Measurements from ENCODE around the gene SRD5A1.

Gene SRD5A1

GRCh38 chr5:6692906-6693305 lies 59.7 kb downstream of the SRD5A1 start:
- H3F3A ChIP-seq (ENCODE audit: insufficient read depth, low read length), result no peaks in the 10 kb centered on the region
- no peak overlapping the region for H3K4me3 ChIP-seq (ENCODE audit: low read length)
- TF ChIP-seq EZH2 (optimal IDR thresholded peaks at IDR 0.05; ENCODE audit: low read depth, low read length) (no peak), CTCF (IDR thresholded peaks at IDR 0.05; ENCODE audit: low read length) (no peak), EZH2phosphoT487 (IDR thresholded peaks at IDR 0.05; ENCODE audit: low read length) (no peak)
- H3K9me2 ChIP-seq (replicated peaks; ENCODE audit: insufficient read depth, low read length), result no peaks in the 10 kb centered on the region
- no peak overlapping the region for H2AFZ ChIP-seq (ENCODE audit: low read length)
- H3K79me2 ChIP-seq (ENCODE audit: low read length), result no peaks in the 10 kb centered on the region
- no peaks in the 10 kb centered on the region for H3K4me1 ChIP-seq (ENCODE audit: low read length)
- H4K20me1 ChIP-seq (ENCODE audit: insufficient read depth, low read length), result no peaks in the 10 kb centered on the region
- no peaks in the 10 kb centered on the region for H3K9me3 ChIP-seq (replicated peaks; ENCODE audit: insufficient read depth, low read length)
- no peak for DNase-seq
- H3K27ac ChIP-seq (ENCODE audit: low read length), result no peak overlapping the region
- no peaks in the 10 kb centered on the region for H3K36me3 ChIP-seq (replicated peaks; ENCODE audit: insufficient read depth, low read length)
- H3K27me3 ChIP-seq (replicated peaks; ENCODE audit: insufficient read depth, low read length), result no peaks in the 10 kb centered on the region
- no peak overlapping the region for H3K9ac ChIP-seq (ENCODE audit: low read length)
- no peak overlapping the region for H3K4me2 ChIP-seq (ENCODE audit: low read depth, low read length)

GRCh38 chr5:6698696-6699095 lies 65.5 kb downstream of the SRD5A1 start:
- DNase-seq, result no peak
- H4K20me1 ChIP-seq (ENCODE audit: insufficient read depth, low read length), result no peaks in the 10 kb centered on the region
- H3K27me3 ChIP-seq (replicated peaks; ENCODE audit: insufficient read depth, low read length), result no peaks in the 10 kb centered on the region
- no peaks in the 10 kb centered on the region for H3F3A ChIP-seq (ENCODE audit: insufficient read depth, low read length)
- no peak overlapping the region for H2AFZ ChIP-seq (ENCODE audit: low read length)
- no peak overlapping the region for H3K9ac ChIP-seq (ENCODE audit: low read length)
- TF ChIP-seq EZH2 (optimal IDR thresholded peaks at IDR 0.05; ENCODE audit: low read depth, low read length) (no peak), CTCF (IDR thresholded peaks at IDR 0.05; ENCODE audit: low read length) (no peak), EZH2phosphoT487 (IDR thresholded peaks at IDR 0.05; ENCODE audit: low read length) (no peak)
- no peaks in the 10 kb centered on the region for H3K9me2 ChIP-seq (replicated peaks; ENCODE audit: insufficient read depth, low read length)
- no peak overlapping the region for H3K27ac ChIP-seq (ENCODE audit: low read length)
- no peaks in the 10 kb centered on the region for H3K9me3 ChIP-seq (replicated peaks; ENCODE audit: insufficient read depth, low read length)
- no peaks in the 10 kb centered on the region for H3K4me1 ChIP-seq (ENCODE audit: low read length)
- no peak overlapping the region for H3K4me2 ChIP-seq (ENCODE audit: low read depth, low read length)
- no peaks in the 10 kb centered on the region for H3K36me3 ChIP-seq (replicated peaks; ENCODE audit: insufficient read depth, low read length)
- no peaks in the 10 kb centered on the region for H3K79me2 ChIP-seq (ENCODE audit: low read length)
- no peak overlapping the region for H3K4me3 ChIP-seq (ENCODE audit: low read length)

GRCh38 chr5:6699357-6699756 lies 66.1 kb downstream of the SRD5A1 start:
- H4K20me1 ChIP-seq (ENCODE audit: insufficient read depth, low read length), result no peaks in the 10 kb centered on the region
- TF ChIP-seq EZH2 (optimal IDR thresholded peaks at IDR 0.05; ENCODE audit: low read depth, low read length) (no peak), CTCF (IDR thresholded peaks at IDR 0.05; ENCODE audit: low read length) (no peak), EZH2phosphoT487 (IDR thresholded peaks at IDR 0.05; ENCODE audit: low read length) (no peak)
- H3K4me1 ChIP-seq (ENCODE audit: low read length), result no peaks in the 10 kb centered on the region

More at GRCh38 chr5:6699357-6699756, 66.1 kb downstream of the SRD5A1 start:
- H2AFZ ChIP-seq (ENCODE audit: low read length), result no peak overlapping the region
- H3K27me3 ChIP-seq (replicated peaks; ENCODE audit: insufficient read depth, low read length), result no peaks in the 10 kb centered on the region
- no peak overlapping the region for H3K4me2 ChIP-seq (ENCODE audit: low read depth, low read length)
- H3K9ac ChIP-seq (ENCODE audit: low read length), result no peak overlapping the region
- no peaks in the 10 kb centered on the region for H3K79me2 ChIP-seq (ENCODE audit: low read length)
- H3K9me3 ChIP-seq (replicated peaks; ENCODE audit: insufficient read depth, low read length), result no peaks in the 10 kb centered on the region
- H3K4me3 ChIP-seq (ENCODE audit: low read length), result no peak overlapping the region
- no peaks in the 10 kb centered on the region for H3K9me2 ChIP-seq (replicated peaks; ENCODE audit: insufficient read depth, low read length)
- H3K36me3 ChIP-seq (replicated peaks; ENCODE audit: insufficient read depth, low read length), result no peaks in the 10 kb centered on the region
- no peak overlapping the region for H3K27ac ChIP-seq (ENCODE audit: low read length)
- no peaks in the 10 kb centered on the region for H3F3A ChIP-seq (ENCODE audit: insufficient read depth, low read length)
- no peak for DNase-seq

Measured in MM.1S (cell line).